HG03039 (cell line): ENCODE data around the gene RANBP3.

Source experiments
- ATAC-seq: cut with Tn5 transposase; IDR thresholded peaks from one replicate; pipeline ENCODE4 v1.9.1; 2021; ENCODE audit warnings: mild to moderate bottlenecking, moderate library complexity; ENCODE audit not compliant: unreplicated experiment

The RANBP3 gene

DNA sequence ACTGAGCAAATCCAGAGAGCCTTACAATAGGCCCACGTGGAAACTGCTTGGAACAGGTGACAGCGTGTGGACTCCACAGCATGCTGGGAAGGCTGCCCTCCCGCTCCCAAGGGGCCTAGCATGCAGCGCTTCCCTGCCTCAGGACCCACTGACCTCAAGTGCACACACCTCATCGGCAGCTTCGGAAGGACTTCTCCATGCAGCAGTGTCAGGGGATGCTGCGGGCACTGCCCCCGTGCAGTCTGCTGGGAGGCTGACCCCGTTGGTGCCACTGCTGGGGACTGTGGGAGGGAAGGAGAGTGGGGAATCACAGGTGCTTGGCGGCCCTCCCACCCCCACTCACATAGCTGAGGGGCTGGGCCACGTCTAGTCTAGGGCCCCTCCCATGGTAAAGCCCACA is 46.7 kb downstream of the RANBP3 start:
- ATAC-seq: no peak

GRCh38 chr19:5929625-5930024 is 48.3 kb downstream of the RANBP3 start:
- no peak for ATAC-seq

GRCh38 chr19:5929179-5929578 is 48.8 kb downstream of the RANBP3 start:
- ATAC-seq: no peak

- ATAC-seq: no peak
Observed at GRCh38 chr19:5927441-5927821, 50.5 kb downstream of the RANBP3 start.

DNA sequence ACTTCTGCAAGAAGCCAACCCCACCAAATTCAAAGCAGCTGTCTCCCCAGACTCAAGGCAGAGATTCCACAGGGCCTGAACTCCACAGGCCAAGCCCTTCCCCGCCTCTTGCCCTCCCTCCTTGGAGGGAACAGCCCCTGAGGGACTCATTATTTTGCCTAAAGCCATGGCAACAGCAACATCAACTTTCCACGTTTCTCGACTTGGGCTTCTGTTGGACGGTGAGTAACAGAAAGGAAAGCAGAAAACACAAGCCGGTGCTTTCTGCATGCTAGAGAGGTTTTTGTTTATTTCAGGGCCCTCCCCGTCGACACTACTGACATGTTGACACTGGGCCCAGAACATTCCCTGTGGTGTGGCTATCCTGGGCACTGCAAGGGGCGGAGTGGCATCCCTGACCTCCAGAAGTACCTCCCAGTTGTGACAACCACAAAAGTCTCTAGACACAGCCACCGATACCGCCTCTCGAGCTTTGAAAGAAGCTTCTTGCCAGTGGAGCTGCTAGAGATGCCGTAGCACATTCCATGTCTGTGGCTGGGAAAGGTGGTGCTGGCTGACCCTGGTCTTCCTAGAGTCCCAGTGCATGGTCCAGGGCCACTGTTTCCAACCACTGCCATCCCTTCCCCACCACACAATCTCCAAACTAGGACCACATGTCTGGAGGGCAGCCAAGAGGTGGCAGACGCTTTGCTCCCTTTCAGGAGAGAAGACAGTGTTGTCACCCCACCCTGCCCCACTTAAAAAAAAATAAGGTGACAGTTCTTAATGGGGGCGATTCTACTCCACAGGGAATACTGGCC is 51.1 kb downstream of the RANBP3 start:
- ATAC-seq: no peak

- ATAC-seq: no peak
Observed at GRCh38 chr19:5925830-5926427, 52.0 kb downstream of the RANBP3 start.

- ATAC-seq: no peak
Observed at GRCh38 chr19:5923356-5923755, 54.6 kb downstream of the RANBP3 start.

GRCh38 chr19:5922161-5922545 is 55.8 kb downstream of the RANBP3 start:
- ATAC-seq: no peak

DNA sequence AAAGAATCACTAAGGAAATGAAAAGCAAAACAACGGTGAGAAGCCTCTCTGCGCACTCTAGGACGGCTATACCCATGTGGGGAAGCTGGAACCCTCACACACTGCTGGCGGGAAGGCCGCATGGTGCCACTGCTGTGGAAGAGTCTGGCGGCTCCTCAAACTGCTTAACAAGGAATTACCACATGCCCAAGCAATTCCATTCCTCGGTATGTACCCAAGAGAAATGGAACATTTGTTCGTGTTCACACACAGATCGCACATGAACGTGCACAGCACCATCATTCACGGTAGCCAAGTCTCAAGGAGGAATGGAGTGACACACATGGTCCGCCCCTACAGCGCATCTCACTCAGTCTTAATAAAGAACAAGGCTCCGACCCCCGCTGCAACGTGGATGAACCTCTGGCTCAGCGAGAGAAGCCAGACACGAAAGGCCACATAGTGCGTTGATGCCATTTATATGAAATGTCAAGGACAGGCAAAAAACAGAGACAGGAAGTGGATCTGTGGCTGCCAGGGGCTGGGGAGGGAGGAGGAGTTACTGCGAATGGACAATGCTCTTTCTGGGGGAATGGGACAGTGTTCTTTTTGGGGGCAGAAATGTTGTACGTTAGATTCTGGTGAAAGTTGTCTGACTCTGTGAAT is 56.3 kb downstream of the RANBP3 start:
- ATAC-seq: no peak

DNA sequence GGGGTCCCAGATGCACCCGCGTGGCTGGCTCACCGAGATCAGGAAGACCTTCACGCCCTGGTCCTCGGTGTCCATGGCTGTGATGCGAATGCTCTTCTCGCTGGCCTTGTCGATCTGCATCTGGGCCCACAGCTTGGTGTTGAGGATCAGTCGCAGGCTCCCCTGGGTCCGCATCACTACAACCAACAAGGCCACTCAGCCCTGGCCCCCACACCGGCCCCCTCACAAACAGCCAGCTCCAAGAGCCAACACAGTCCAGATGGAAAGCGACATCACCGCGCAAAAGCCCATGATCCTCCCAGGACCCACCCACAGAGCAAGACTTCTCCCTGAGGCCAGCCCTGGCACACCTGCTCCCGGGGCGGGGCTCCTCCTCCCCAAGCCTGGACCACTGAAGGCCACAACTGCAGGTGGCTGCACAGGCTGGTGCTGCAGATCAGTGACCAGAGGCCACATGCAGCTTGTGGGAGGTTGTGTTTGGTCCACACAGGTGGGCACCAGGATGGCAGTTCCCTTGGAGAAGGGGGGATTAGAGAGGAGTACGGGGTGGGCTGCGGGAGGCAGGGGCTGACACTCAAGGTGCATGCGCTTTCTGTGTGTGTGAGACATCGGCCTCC is 59.4 kb downstream of the RANBP3 start:
- no peak for ATAC-seq

DNA sequence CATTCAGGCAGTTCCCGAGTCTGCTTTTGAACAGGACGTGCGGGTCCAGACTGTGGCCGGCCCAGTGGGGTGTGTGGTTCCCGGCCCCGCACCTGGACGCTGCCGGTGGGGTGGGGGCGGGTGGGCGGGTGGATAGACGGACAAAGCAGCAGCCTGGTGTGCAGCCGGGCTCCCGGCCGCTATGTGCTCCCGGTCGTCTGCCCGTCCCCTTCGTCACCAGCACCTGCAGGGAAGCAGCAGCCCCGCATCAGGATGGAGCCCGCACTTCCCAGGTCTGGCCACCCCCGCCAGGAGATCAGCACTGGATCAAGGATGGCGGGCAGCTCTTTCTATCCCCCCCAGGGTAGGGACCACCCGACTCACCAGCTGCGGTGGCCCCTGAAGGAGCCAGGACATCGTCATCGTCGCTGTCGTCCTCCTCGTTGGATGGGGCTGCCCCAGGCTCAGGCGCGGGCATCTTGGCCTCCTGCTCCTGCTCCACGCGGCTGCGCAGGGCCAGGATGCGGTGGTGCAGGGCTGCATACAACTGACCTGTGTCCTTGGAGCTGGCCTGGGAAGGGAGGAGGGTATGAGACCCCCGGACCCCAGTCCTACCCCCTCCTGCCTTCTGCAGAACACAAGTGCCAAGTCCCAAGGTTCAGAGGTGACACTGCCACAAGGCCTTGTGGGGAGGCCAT is 60.4 kb downstream of the RANBP3 start:
- ATAC-seq: no peak

DNA sequence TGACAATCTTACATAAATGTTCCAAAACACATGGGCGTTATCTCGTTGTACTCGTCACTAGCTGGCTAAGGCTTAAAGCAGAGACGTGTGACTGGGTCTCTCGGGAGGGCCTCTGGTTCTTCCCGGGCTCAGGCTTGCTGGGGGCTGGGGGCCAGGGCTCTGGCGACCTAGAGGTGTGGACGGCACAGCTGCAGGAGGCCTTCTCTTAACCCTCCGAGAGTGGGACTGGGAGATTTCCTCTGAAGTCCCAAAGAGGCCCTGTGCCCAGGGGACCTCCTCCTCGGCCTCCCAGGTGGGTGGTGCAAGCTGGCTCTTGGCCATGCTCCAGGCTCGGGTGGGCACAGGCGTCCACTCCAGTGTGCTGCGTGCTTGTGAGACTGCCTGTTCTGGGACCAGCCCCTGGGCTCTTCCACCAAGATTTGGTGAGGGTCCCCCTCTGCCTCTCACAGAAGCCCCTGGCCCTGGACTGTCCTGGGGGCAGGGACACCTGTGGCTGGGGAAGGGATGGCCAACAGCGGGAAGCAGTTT is 61.7 kb downstream of the RANBP3 start:
- ATAC-seq: no peak

DNA sequence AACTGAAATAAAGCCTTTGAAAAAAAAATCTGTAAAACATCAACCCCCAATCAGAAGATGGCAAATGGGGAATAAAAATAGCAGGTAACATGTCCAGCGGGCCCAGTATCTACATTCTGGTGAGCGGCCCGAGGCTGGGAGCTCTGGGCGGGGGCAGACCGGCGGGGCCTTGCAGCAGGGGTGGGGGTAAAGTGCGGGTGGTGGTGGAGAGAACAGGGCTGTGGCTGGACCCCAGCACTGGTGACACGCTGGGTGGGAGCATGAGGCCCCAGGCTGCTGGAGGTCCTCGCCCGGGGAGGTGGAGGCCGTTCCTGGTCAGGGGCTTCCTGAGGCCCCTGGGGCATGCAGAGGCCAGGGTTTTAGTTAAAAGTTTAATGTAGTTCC is 62.2 kb downstream of the RANBP3 start:
- no peak for ATAC-seq

- no peak for ATAC-seq
Observed at GRCh38 chr19:5914946-5915781, 62.8 kb downstream of the RANBP3 start.

DNA sequence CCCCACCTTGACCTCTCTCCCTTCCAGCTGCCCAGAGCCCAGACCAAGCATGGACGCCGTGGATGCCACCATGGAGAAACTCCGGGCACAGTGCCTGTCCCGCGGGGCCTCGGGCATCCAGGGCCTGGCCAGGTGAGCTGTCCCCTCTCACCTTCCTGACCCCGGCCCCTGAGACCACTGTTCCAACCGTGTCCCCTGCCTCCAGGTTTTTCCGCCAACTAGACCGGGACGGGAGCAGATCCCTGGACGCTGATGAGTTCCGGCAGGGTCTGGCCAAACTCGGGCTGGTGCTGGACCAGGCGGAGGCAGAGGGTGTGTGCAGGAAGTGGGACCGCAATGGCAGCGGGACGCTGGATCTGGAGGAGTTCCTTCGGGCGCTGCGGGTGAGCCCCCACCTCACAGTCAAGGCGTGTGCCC is 63.6 kb downstream of the RANBP3 start:
- ATAC-seq: no peak

DNA sequence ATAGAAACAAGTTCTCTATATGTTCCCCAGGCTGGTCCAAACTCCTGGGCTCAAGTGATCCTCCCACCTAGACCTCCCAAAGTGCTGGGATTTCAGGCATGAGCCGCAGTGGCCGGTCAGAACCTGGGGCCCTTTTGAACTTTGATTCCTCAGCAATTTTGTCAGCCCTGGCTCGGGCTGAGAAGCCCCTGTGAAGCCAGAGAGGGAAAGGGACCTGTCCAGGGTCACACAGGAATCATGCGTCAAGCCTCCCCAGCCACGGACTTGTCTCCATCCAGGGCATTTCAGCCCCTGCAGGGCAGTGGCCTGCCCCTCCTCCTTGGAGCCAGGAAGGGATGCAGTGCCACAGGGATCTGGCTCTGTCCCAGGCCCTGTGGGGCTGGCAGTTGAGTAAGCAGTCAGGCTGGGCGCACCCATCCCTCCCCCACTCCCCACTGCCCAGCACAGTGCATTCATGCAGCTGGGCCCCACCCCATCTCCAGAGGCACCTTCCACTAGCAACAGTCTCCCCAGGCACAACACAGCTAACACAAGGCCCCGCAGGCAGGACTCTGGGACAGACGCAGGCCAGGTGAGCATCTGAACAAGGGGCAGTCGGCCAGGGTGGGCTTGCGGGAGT is 64.1 kb downstream of the RANBP3 start, which contains the start of gene CAPS:
Gene CAPS, plus strand, starts transcription at position 516 of the 619 bp plus-strand sequence. CDS start 153 bp downstream, outside the sequence.
- ATAC-seq: no peak

DNA sequence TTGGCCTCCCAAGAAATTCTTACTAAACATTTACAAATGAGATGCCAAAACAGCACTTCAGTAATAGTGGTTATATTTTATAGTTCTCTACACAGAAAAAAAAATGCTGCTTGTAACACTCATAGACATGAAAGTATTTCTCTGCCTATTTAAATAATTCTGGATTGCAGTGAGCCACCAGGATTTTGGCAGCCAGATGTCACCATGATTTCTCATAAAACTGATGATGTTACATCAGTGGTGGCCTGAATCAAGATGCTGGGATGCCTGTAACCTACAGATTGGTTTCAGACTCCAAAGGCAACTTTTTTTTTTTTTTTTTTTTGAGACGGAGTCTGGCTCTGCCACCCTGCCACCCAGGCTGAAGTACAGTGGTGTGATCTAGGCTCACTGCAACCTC is 66.6 kb downstream of the RANBP3 start:
- no peak for ATAC-seq

- no peak for ATAC-seq
Observed at GRCh38 chr19:5910638-5910907, 67.4 kb downstream of the RANBP3 start.

DNA sequence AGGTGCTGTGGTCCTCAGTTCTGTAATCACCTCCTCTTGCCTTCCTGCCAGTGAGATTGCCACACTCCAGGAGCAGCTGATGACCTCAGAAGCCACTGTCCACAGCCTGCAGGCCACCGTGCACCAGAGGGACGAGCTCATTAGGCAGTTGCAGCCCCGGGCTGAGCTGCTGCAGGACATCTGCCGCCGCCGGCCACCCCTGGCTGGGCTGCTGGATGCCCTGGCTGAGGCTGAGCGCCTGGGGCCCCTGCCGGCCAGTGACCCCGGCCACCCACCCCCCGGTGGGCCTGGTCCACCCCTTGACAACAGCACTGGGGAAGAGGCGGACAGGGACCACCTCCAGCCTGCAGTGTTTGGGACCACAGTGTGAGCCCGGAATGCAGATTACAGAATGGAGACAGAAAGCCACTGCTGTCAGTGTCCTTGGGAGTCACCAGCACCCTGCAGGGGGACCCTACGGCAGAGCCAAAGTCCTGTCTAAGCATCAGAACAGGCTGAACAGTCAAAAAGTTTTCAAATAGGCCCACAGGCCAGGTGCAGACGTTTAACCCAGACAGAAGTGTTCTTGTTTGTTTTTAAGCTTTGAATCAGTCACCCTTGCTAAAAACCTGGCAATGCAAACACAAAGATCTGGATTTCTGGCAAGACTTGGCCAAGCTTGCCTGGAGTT is 69.0 kb downstream of the RANBP3 start:
- ATAC-seq: no peak
